GM12878 (cell line): ENCODE results near the gene ZNF146. TPM values are rescaled to one million over a fixed set of nuclear protein-coding genes. Genes with fewer than 3 reads are reported as not detected.

Experiments
- BACH1 ChIP-seq: fragments of 450-650 bp; IDR thresholded peaks from 2 replicates; pipeline ENCODE4 v1.6.1; 2017; ENCODE audit warnings: mild to moderate bottlenecking, borderline replicate concordance
- BRCA1 ChIP-seq: IDR thresholded peaks from 2 replicates; pipeline ENCODE4 v1.6.1; 2011; ENCODE audit warnings: low read depth, low read length, improper control_type of control experiment
- GABPA ChIP-seq: IDR thresholded peaks from 2 replicates; pipeline ENCODE4 v1.6.1; 2014; ENCODE audit warnings: antibody characterized with exemption, low read depth, mild to moderate bottlenecking, inconsistent platforms
- HDAC2 ChIP-seq: fragments of 200-600 bp; sonication (generic); IDR thresholded peaks from 2 replicates; pipeline ENCODE4 v1.6.1; 2017
- HSF1 ChIP-seq: fragments of 150-350 bp; IDR thresholded peaks from 2 replicates; pipeline ENCODE4 v1.6.1; 2014; ENCODE audit warnings: mild to moderate bottlenecking, low read depth, low read length
- KAT2A ChIP-seq: conservative IDR thresholded peaks from 2 replicates; pipeline ENCODE4 v1.6.1; 2011; ENCODE audit warnings: low read depth, low read length; ENCODE audit not compliant: control insufficient read depth
- LARP7 ChIP-seq: fragments of 450-650 bp; IDR thresholded peaks from 2 replicates; pipeline ENCODE4 v1.6.1; 2017; ENCODE audit warnings: mild to moderate bottlenecking
- MEF2A ChIP-seq: IDR thresholded peaks from 2 replicates; pipeline ENCODE4 v1.6.1; 2011; ENCODE audit warnings: low read depth, mild to moderate bottlenecking, low read length, moderate library complexity; ENCODE audit not compliant: insufficient read depth
- MLLT1 ChIP-seq: fragments of 450-650 bp; IDR thresholded peaks from 2 replicates; pipeline ENCODE4 v1.6.1; 2016; ENCODE audit warnings: mild to moderate bottlenecking
- MYC ChIP-seq: IDR thresholded peaks from 2 replicates; pipeline ENCODE4 v1.6.1; 2011; ENCODE audit warnings: mild to moderate bottlenecking, low read length, moderate library complexity, inconsistent platforms; ENCODE audit not compliant: insufficient read depth, insufficient replicate concordance, insufficient read length, severe bottlenecking
- RAD21 ChIP-seq: IDR thresholded peaks from 2 replicates; pipeline ENCODE4 v1.6.1; 2011; ENCODE audit warnings: mild to moderate bottlenecking, low read depth, low read length, moderate library complexity; ENCODE audit not compliant: insufficient read depth
- RUNX3 ChIP-seq: IDR thresholded peaks from 2 replicates; pipeline ENCODE4 v1.6.1; 2012; ENCODE audit warnings: low read length, inconsistent platforms
- TAF1 ChIP-seq: IDR thresholded peaks from 2 replicates; pipeline ENCODE4 v1.6.1; 2011; ENCODE audit warnings: mild to moderate bottlenecking, low read depth, low read length, borderline replicate concordance
- TARDBP ChIP-seq: IDR thresholded peaks from 2 replicates; pipeline ENCODE4 v1.6.1; 2016; ENCODE audit warnings: borderline replicate concordance
- YBX1 ChIP-seq: fragments of 450-650 bp; IDR thresholded peaks from 2 replicates; pipeline ENCODE4 v1.6.1; 2016; ENCODE audit warnings: antibody characterized with exemption
- polyA plus RNA-seq, 11 experiments: library from polyadenylated mRNA; depleted of rRNA in 4 of 11; unstranded in 6 of 11; stranded (reverse) in 5 of 11; fragments of >200 nt; fragmentation: Nextera tagmentation in 4 of 11; fragmentation: Illumina TruSeq in 1 of 11; extraction: Ambion mirVana in 4 of 11; extraction: Trizol in 1 of 11; gene quantifications; 1 replicate in 1 of 11; 2 replicates in 10 of 11; pipeline versions ENCODE4 v1.2.1 to v1.2.3, GENCODE V29; 2011 to 2016; ENCODE audit warnings: inconsistent platforms in 2 of 11, missing spikeins in 2 of 11, low read depth in 1 of 11
- total RNA-seq, 4 experiments: library from RNA; depleted of rRNA in 3 of 4; stranded (reverse); fragments of >200 nt in 3 of 4; fragmentation: Illumina TruSeq in 1 of 4; extraction: Trizol in 1 of 4; gene quantifications; 2 replicates each; pipeline versions ENCODE4 v1.2.1 to v1.2.3, GENCODE V29; 2013 to 2021

ZNF146 gene
- total and polyA plus RNA-seq, 10 of the 15 experiments (the other 5 are each of a cell fraction or from before 2014, with no cell fraction given): 20.0 to 115 (median 71.2) TPM

GRCh38 chr19:36214386-36215275 lies at the start of gene ZNF146, which contains the start of gene ZNF565 (continued):
- TF ChIP-seq MLLT1 (peak; percentile 91), GABPA (no peak), HDAC2 (no peak), BRCA1 (no peak), MEF2A (no peak), YBX1 (no peak), RUNX3 (peak; percentile 88), MYC (peak; percentile 88), LARP7 (no peak), BACH1 (no peak; the same call in 1 of the 2 replicates), RAD21 (no peak), TARDBP (peak; percentile 77), HSF1 (0 out of 2 replicates have a peak, but pooled peaks have one; percentile 44), KAT2A (no peak), TAF1 (peak; percentile 53; the same call in 1 of the 2 replicates)
